Sigmoid colon (tissue), 7 donors: ENCODE data around the gene TSPAN33. TPM values are rescaled to one million over a fixed set of nuclear protein-coding genes. Genes with fewer than 3 reads are reported as not detected.

Experiments used
- DNase-seq: peaks from one replicate; pipeline ENCODE4 v3.0.0-alpha.2; 2019
- H3K27ac ChIP-seq, 4 donors: fragments of 200-600 bp; sonication (generic); one replicate each; pipeline ENCODE4 v1.5.1; 2016 to 2019; ENCODE audit warnings: mild to moderate bottlenecking in 1 of 4
- H3K27me3 ChIP-seq, 3 donors: fragments of 200-600 bp; sonication (generic); one replicate each; pipeline ENCODE4 v1.5.1; 2019; ENCODE audit warnings: mild to moderate bottlenecking in 1 of 3
- H3K36me3 ChIP-seq, 4 donors: fragments of 200-600 bp; sonication (generic); one replicate each; pipeline ENCODE4 v1.5.1; 2016 to 2019
- H3K4me1 ChIP-seq, 4 donors: fragments of 200-600 bp; sonication (generic); one replicate each; pipeline ENCODE4 v1.5.1; 2017 to 2019
- H3K4me3 ChIP-seq, 4 donors: fragments of 200-600 bp; sonication (generic); one replicate each; pipeline ENCODE4 v1.5.1; 2017 to 2019; ENCODE audit warnings: mild to moderate bottlenecking in 2 of 4, moderate library complexity in 1 of 4
- H3K9me3 ChIP-seq, 4 donors: fragments of 200-600 bp in 3 of 4; sonication (generic) in 3 of 4; one replicate each; pipeline versions ENCODE4 v1.5.1 to v1.6.1; 2013 to 2019
- CTCF ChIP-seq, 4 experiments: fragments of 450-650 bp in 3 of 4; fragments of 200-600 bp in 1 of 4; IDR thresholded peaks; one replicate each; pipeline ENCODE4 v1.5.1; 2016 to 2019; ENCODE audit warnings: antibody characterized with exemption in 4 of 4, mild to moderate bottlenecking in 3 of 4, moderate library complexity in 2 of 4
- EP300 ChIP-seq, 4 donors: sonication (generic); formaldehyde crosslinking; IDR thresholded peaks; one replicate each; pipeline ENCODE4 v1.6.1; 2017; ENCODE audit warnings: antibody characterized with exemption in 4 of 4
- POLR2A ChIP-seq, 2 donors: fragments of 450-650 bp; IDR thresholded peaks; one replicate each; pipeline ENCODE4 v1.6.1; 2016; ENCODE audit warnings: antibody characterized with exemption in 2 of 2, mild to moderate bottlenecking in 2 of 2, moderate library complexity in 2 of 2
- POLR2AphosphoS5 ChIP-seq, 4 donors: sonication (generic); formaldehyde crosslinking; IDR thresholded peaks; one replicate each; pipeline ENCODE4 v1.6.1; 2017; ENCODE audit warnings: antibody characterized with exemption in 4 of 4
- WGBS, 2 donors: extraction: QIAGEN DNeasy Blood & Tissue Kit; methylation state at CpG; one replicate each; pipeline ENCODE4 v1.1.7; 2013; 5-methylcytosine and 5-hydroxymethylcytosine counted together
- intact Hi-C: fragments of 100-400 bp; cut with DNase I; formaldehyde crosslinking; loops from one replicate; pipeline ENCODE4 v1.15.1; 2023
- polyA plus RNA-seq, 3 donors: library from polyadenylated mRNA; stranded (reverse); fragments of 200-250 nt; gene quantifications; one replicate each; pipeline ENCODE4 v1.2.3, GENCODE V29; 2013
- total RNA-seq, 4 donors: library from RNA; depleted of rRNA; stranded (reverse); fragments of >200 nt; gene quantifications; one replicate each; pipeline ENCODE4 v1.1.0, GENCODE V29; 2016
- donor health status: healthy with polysubstance abuse.
- donor health status: Bipolar disorder and iron deficiency.
- donor health status: healthy.

Gene TSPAN33
- total and polyA plus RNA-seq, 7 donors, result 3.0 to 19.6 (median 5.8) TPM

- WGBS, 2 donors, result 80 to 96% methylated on average over 5 of the region's 5 CpGs
- DNase-seq, result no peak
- no peak overlapping the region for H3K27ac ChIP-seq
- H3K9me3 ChIP-seq, result no peaks in the 10 kb centered on the region
- TF ChIP-seq EP300 (IDR thresholded peaks at IDR 0.05), result no peak
- TF ChIP-seq POLR2A (IDR thresholded peaks at IDR 0.05), result no peak
- no peak for TF ChIP-seq POLR2AphosphoS5 (IDR thresholded peaks at IDR 0.05)
- TF ChIP-seq CTCF (IDR thresholded peaks at IDR 0.05), result no peak
- no peaks in the 10 kb centered on the region for H3K4me1 ChIP-seq
- intact Hi-C loops, result no loop called here
- no peaks in the 10 kb centered on the region for H3K27me3 ChIP-seq
- H3K36me3 ChIP-seq, result no peaks in the 10 kb centered on the region
- H3K4me3 ChIP-seq, result no peak overlapping the region
Measured at GRCh38 chr7:129161524-129162225, 17.2 kb downstream of the TSPAN33 start.

- H3K4me3 ChIP-seq, result no peak overlapping the region
- no peak for DNase-seq
- 69 to 78% methylated on average over 5 of the region's 5 CpGs for WGBS, 2 donors
- intact Hi-C loops, result no loop called here
- no peaks in the 10 kb centered on the region for H3K36me3 ChIP-seq
- no peaks in the 10 kb centered on the region for H3K4me1 ChIP-seq
- TF ChIP-seq EP300 (IDR thresholded peaks at IDR 0.05) (no peak), CTCF (IDR thresholded peaks at IDR 0.05) (no peak), POLR2A (IDR thresholded peaks at IDR 0.05) (no peak), POLR2AphosphoS5 (IDR thresholded peaks at IDR 0.05) (no peak)
- no peak overlapping the region for H3K27ac ChIP-seq
- no peaks in the 10 kb centered on the region for H3K27me3 ChIP-seq
- no peaks in the 10 kb centered on the region for H3K9me3 ChIP-seq
Measured at GRCh38 chr7:129162732-129163131, 18.2 kb downstream of the TSPAN33 start.

- H3K4me1 ChIP-seq, result peaks cover 0 to 12% (median 8%) of the 10 kb centered on the region in 4 donors
- no peak overlapping the region for H3K4me3 ChIP-seq
- H3K27ac ChIP-seq, result no peak overlapping the region
- H3K36me3 ChIP-seq, result no peaks in the 10 kb centered on the region
- no peaks in the 10 kb centered on the region for H3K27me3 ChIP-seq
- intact Hi-C loops, result loop anchor here (1.0 kb wide), 1 partner anchor 46 kb away; no protein-coding TSS in a partner anchor
- TF ChIP-seq POLR2A (IDR thresholded peaks at IDR 0.05) (no peak), CTCF (IDR thresholded peaks at IDR 0.05) (peak; percentile 36 to 81 (median 55)), POLR2AphosphoS5 (IDR thresholded peaks at IDR 0.05) (no peak), EP300 (IDR thresholded peaks at IDR 0.05) (no peak)
- DNase-seq, result no peak
- 63 to 66% methylated on average over 11 of the region's 11 CpGs for WGBS, 2 donors
- H3K9me3 ChIP-seq, result no peaks in the 10 kb centered on the region
Measured at GRCh38 chr7:129163875-129164544, 19.5 kb downstream of the TSPAN33 start.

GRCh38 chr7:129166745-129167144 lies 22.2 kb downstream of the TSPAN33 start:
- intact Hi-C loops, result no loop called here
- H3K4me3 ChIP-seq, result no peak overlapping the region
- no peaks in the 10 kb centered on the region for H3K27me3 ChIP-seq
- DNase-seq, result no peak
- no peaks in the 10 kb centered on the region for H3K9me3 ChIP-seq
- TF ChIP-seq POLR2AphosphoS5 (IDR thresholded peaks at IDR 0.05) (no peak), EP300 (IDR thresholded peaks at IDR 0.05) (no peak), POLR2A (IDR thresholded peaks at IDR 0.05) (no peak), CTCF (IDR thresholded peaks at IDR 0.05) (no peak)
- peaks cover 0 to 26% (median 20%) of the 10 kb centered on the region in 4 donors for H3K4me1 ChIP-seq
- no peaks in the 10 kb centered on the region for H3K36me3 ChIP-seq
- no peak overlapping the region for H3K27ac ChIP-seq
- WGBS, 2 donors, result 77 to 86% methylated on average over 4 of the region's 4 CpGs
